ENCODE data around the gene TRIM28.

DNA sequence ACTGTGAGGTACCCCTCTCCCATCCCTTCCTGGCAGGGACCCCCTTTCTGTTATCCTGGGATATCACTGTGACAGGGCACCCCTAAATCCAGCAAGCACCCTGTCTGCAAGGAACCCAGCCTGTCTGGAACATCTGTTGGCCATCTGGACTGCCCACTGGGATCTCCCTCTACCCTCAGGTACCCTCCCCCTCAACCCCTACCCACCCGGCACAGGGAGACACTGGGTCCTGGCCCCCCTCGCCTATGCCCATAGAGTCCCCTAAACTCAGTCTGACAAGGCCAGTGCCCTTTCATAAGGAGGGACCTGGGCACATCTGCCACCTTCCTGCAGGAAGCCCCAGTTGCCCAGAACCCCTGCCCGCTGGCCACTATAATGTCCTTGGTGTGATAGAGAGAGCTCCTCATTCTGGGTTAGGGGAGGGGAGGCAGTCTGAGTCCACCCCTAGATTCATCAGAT is 29.3 kb upstream of the TRIM28 start:
- TF ChIP-seq, protein P1, sequence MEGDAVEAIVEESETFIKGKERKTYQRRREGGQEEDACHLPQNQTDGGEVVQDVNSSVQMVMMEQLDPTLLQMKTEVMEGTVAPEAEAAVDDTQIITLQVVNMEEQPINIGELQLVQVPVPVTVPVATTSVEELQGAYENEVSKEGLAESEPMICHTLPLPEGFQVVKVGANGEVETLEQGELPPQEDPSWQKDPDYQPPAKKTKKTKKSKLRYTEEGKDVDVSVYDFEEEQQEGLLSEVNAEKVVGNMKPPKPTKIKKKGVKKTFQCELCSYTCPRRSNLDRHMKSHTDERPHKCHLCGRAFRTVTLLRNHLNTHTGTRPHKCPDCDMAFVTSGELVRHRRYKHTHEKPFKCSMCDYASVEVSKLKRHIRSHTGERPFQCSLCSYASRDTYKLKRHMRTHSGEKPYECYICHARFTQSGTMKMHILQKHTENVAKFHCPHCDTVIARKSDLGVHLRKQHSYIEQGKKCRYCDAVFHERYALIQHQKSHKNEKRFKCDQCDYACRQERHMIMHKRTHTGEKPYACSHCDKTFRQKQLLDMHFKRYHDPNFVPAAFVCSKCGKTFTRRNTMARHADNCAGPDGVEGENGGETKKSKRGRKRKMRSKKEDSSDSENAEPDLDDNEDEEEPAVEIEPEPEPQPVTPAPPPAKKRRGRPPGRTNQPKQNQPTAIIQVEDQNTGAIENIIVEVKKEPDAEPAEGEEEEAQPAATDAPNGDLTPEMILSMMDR (IDR thresholded peaks at IDR 0.05), result no peak
- no peak for TF ChIP-seq POLR2A (IDR thresholded peaks at IDR 0.05)
